NCI-H1048 (cell line): ENCODE data around the gene VPS26B.
"Not testable (repeated sequence)": the region's sequence is repeated elsewhere in the genome, so short reads cannot be mapped to it uniquely, and the experiment has no call there.

Source experiments
- DNase-seq: peaks from one replicate; lab custom pipeline; 2025; lab: John Stamatoyannopoulos, UW

Gene VPS26B

GRCh38 chr11:134231958-134232659 is 7.6 kb downstream of the VPS26B start:
- DNase-seq, result no peak

- no peak for DNase-seq
These were observed 9.3 kb downstream of the VPS26B start for GRCh38 chr11:134233729-134234179.

DNA sequence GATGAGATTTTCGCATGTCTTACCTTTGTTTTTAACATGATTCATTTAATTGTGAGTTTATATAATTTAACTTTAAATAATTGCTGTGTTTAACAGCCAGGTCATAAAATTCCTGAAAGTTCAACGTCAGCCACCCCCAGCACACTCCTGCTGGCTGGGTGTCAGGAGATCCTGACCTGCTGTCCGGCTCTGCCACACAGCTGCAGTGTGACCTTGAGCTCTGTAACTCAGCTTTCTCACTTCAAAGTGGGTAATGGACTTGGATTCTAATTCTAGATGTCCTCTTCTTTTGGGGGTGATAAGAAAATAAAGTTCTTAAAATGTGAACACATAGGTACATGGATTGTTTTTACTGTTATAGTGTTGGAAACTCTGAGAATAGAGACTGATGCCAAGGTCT is 10.9 kb downstream of the VPS26B start:
- no peak for DNase-seq

- DNase-seq, result no peak
These were observed 12.5 kb downstream of the VPS26B start for GRCh38 chr11:134236834-134237556.

GRCh38 chr11:134237557-134237922 is 13.1 kb downstream of the VPS26B start:
- DNase-seq, result no peak

- DNase-seq, result no peak
These were observed 14.5 kb downstream of the VPS26B start for GRCh38 chr11:134238956-134239355.

DNA sequence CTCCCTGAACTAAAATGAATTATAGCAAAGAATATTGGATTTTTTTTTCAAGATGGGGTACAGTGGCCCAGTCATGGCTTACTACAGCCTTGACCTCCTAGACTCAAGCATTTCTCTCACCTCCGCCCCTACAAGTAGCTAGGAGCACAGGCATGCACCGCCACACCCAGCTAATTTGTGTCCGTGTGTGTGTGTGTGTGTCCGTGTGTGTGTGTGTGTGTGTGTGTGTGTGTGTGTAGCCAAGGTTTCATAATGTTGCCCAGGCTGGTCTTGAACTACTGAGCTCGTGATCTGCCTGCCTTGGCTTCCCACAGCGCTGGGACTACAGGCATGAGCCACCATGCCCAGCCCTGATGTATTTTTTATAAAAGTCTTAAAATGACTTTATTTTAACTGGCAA is 16.1 kb downstream of the VPS26B start:
- no peak for DNase-seq

DNA sequence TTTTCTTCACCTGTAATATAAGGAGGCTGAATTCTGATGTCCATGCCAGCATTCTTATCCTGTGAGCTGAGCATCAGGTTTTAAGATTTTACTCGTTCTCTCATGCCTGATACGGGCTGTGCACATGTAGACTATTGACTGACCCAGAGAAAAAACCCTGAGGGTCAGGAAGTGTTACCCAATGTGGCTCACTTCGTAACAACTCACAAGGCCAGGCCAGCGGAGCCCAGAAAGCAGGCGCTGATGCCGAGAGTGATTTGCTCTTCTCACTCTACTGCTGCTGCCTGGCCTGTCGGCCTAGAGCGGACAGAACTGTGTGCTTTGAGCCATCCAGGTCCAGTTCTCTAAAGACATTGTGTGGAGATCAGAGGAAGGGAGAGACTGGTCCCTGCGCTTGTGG is 17.9 kb downstream of the VPS26B start:
- DNase-seq, result no peak

- no peak for DNase-seq
These were observed 19.4 kb downstream of the VPS26B start for GRCh38 chr11:134243913-134244312.

DNA sequence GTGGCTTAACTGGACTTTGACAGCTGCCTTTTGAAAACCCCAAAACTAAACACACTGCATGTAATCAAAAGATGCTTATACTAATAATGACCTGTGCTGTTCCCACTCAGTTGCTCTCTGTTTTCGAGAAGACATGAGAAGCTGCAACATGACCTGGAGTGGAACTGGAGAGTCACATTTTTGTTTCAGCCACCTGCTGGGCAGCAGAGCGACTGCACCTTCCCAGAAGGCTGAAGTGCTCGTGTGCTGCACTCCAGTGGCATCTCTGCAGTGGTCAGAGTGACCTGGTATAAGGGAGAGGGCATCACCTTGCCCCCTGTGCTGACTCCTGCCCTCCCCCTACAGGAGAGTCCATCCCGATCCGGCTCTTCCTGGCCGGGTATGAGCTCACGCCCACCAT is 20.1 kb downstream of the VPS26B start:
- no peak for DNase-seq

- DNase-seq, result no peak
These were observed 21.0 kb downstream of the VPS26B start for GRCh38 chr11:134245434-134245833.

DNA sequence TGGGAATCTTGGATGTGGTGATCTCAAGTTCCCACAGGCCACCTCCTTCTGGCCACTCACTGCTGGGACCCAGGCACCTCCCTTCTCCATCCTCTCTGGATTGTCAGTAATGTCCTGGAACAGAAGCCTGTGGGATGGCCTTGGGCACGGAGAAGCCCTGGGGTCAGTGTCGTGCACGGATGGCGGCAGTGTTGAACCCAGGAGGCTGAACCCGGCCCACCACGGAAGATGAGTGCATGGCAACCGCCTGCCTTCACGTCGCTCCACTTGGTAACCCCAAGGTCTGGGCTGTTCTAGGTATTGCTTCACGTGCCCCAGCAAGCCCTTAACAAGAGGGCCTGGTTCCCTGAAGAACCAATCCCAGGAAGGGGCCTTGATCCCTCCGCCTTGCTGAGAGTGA is 21.6 kb downstream of the VPS26B start:
- no peak for DNase-seq

- no peak for DNase-seq
These were observed 22.2 kb downstream of the VPS26B start for GRCh38 chr11:134246678-134247077.

GRCh38 chr11:134248910-134249480 is 24.5 kb downstream of the VPS26B start:
- no peak for DNase-seq

GRCh38 chr11:134250246-134250645 is 25.8 kb downstream of the VPS26B start:
- DNase-seq, result no peak

DNA sequence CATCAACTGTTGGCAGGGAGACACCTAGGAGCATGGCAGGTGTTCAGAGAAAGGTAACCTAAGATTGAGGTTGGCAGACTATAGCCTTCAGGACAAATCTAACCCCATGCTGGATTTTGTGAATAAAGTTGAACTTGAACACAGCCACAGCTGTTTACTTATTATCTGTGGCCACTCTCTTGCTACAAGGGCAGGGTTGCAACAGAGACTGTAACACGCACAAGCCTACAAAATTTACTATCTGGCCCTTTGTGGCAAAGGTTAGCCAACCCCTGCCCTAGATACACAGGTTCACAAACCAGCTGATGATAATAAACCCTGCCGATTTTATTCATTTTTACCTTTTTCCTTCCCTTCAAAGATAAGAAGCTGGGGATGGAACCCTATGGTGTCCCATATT is 26.2 kb downstream of the VPS26B start:
- DNase-seq, result no peak

DNA sequence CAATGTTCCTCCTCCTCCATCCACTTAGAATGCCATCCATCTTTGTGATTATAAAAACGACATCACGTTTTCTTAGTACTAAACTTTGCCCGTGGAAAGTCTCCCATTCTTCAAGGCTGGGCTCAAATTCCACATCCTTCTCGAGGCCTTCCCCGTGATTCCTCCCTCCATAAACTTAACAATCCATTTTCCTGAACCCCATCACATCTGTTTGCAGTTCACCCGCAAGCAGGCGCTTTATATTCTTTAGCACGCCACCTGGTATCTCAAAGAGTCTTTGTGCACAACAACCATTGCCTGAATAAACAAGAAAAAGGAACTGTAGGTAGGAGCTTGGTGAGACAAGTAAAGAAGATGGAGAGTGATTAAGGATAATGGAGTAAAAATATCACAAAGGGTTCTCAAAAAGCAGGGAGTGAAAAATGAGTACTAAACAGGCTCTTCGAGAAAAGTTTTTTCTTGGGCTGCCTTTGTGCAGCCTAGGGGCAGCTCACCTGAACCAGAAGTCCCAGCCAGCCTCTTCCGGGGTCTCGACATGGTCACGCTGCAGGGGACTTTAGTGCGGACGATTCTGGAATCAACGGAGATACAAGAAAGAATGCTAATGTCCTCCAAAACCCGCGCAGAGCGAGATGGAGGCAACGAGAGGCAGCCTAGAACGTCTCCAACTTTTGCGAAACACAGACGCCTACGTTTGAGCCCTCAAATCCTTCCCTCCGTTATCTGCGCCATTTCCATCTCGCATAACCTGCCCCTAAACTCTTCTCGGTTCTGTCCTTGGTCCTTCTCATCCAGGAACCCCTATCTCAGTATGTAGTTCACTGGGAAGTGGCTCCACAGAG is 28.1 kb downstream of the VPS26B start:
- DNase-seq, result no peak

DNA sequence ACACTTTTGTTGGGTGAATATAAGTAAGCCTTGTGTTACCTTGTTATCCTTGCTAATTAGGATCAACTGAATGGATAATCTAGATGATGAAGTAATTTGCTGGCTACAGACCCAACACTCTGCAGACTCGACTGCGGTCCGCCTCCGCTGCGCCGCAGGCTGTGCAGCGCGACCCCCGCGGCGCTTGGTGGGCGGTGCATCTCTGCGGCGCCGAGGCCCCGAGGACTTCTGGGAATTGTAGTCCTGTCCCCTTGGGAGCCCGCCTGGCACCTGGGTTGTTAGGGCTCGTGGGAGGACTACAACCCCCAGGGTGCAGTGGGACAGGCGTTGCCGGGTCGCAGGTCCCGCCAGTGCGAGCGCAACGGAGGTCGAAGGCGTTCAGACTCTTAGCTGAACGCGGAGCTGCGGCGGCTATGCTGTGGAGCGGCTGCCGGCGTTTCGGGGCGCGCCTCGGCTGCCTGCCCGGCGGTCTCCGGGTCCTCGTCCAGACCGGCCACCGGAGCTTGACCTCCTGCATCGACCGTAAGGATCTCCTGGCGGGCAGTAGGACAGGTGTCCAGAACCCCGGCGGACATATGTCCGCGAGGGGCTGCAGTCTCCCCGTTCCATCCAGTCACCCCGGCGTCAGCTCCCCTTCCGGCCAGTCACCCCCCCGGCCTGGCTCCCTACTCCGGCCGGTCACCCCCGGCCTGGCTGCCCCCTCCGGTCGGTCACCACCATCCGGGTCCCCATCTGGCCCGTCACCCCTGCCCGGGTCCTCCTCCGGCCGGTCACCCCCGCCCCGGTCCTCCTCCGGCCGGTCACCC is 28.9 kb downstream of the VPS26B start, which contains the start of the genes ACAD8 and THYN1:
Gene ACAD8, plus strand, starts transcription at position 381 of the 806 bp plus-strand sequence. Its CDS starts 33 bp downstream, at position 414.
Gene THYN1, minus strand, starts transcription at position 165 of the 806 bp plus-strand sequence. CDS start 470 bp downstream, outside the sequence.
- DNase-seq, result peak; percentile 94

DNA sequence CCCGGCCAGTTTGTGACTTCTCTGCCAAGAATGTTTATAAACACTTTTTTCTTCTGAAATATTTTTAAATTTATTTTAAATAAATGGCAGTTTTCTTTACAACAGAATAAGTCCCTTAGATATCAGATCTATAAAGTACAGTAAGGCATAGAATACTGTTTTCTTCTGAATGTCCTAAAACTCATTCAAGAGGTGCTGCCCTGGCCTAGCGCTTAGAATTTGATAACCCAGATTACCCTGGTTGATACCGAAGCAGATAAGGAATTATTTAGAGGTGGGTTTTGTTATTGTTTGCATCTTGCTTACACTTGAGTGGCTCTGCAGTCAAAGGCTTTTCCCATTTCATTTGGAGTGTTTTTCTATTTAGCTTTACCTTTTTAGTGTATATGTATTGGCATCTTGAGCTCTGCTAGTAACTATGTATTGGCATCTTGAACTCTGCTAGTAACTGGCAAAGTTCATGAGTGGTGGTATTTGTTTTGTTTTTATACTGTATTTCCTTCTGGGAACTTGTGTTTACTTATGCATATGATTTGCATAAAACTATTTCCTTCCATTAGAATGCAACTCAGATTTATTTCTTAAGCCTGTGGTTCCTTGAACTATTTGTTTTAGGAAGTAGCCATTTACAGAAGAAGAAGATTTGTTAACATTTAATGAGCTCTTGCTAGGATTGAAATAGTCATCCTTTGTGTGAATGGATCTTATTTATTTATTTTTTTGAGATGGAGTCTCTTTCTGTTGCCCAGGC is 30.1 kb downstream of the VPS26B start:
- no peak for DNase-seq

- DNase-seq, result not testable (repeated sequence)
These were observed 30.7 kb downstream of the VPS26B start for GRCh38 chr11:134255184-134255561.

GRCh38 chr11:134257101-134257500 is 32.6 kb downstream of the VPS26B start:
- DNase-seq, result no peak
